ENCODE data around the gene MAG.

The MAG gene

GRCh38 chr19:35349614-35350521 lies 57.9 kb downstream of the MAG start:
- Histone ChIP-seq H3K4me3 (no peak overlapping the region), H3K36me3 (ENCODE audit: insufficient read depth, low read length) (no peaks in the 10 kb centered on the region), H3K9me3 (ENCODE audit: low read depth, low read length) (no peaks in the 10 kb centered on the region), H3K9ac (ENCODE audit: insufficient read length) (no peak overlapping the region), H3K27ac (no peak overlapping the region)
- DNase-seq (ENCODE audit: low read depth, low spot score), result no peak
- TF ChIP-seq POLR2AphosphoS5 (IDR thresholded peaks at IDR 0.05; ENCODE audit: borderline replicate concordance, low read depth, low read length) (no peak), FOXP2 (optimal IDR thresholded peaks at IDR 0.05; ENCODE audit: control extremely low read depth, extremely low read length, insufficient read depth) (no peak), EZH2 (IDR thresholded peaks at IDR 0.05) (no peak)

DNA sequence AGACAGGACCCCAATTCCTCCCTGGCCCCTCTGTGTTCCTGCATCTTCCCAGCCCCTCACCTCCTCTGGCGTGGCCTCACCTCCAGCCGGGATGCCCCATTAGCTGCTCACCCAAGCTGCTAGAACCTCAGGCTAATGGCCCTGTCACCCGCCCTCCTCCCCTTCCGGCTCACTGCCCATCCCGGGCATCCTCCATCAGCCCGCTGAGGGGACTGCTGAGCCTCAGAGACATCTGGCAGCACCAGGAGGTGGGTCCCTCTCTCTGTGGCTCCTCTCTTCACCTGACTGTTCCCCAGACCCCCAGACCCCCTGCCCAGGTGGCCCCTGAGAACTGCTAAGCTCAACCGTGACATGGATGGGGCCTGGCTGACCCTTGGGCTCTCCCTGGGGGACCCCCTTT lies 58.6 kb downstream of the MAG start:
- Histone ChIP-seq H3K27ac (no peak overlapping the region), H3K36me3 (ENCODE audit: insufficient read depth, low read length) (no peaks in the 10 kb centered on the region), H3K4me3 (no peak overlapping the region), H3K9ac (ENCODE audit: insufficient read length) (no peak overlapping the region), H3K9me3 (ENCODE audit: low read depth, low read length) (no peaks in the 10 kb centered on the region)
- DNase-seq (ENCODE audit: low read depth, low spot score), result no peak
- TF ChIP-seq EZH2 (IDR thresholded peaks at IDR 0.05) (no peak), POLR2AphosphoS5 (IDR thresholded peaks at IDR 0.05; ENCODE audit: borderline replicate concordance, low read depth, low read length) (no peak), FOXP2 (optimal IDR thresholded peaks at IDR 0.05; ENCODE audit: control extremely low read depth, extremely low read length, insufficient read depth) (no peak)

DNA sequence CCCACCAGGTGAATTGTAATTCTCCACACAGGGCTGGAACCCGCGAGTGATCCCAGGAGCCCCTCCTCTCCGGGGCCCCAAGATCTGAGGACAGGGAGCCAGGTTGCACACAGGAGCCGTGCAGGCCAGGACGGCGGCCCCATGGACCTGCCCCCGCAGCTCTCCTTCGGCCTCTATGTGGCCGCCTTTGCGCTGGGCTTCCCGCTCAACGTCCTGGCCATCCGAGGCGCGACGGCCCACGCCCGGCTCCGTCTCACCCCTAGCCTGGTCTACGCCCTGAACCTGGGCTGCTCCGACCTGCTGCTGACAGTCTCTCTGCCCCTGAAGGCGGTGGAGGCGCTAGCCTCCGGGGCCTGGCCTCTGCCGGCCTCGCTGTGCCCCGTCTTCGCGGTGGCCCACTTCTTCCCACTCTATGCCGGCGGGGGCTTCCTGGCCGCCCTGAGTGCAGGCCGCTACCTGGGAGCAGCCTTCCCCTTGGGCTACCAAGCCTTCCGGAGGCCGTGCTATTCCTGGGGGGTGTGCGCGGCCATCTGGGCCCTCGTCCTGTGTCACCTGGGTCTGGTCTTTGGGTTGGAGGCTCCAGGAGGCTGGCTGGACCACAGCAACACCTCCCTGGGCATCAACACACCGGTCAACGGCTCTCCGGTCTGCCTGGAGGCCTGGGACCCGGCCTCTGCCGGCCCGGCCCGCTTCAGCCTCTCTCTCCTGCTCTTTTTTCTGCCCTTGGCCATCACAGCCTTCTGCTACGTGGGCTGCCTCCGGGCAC lies 59.6 kb downstream of the MAG start:
- no peak overlapping the region for H3K4me3 ChIP-seq
- no peak overlapping the region for H3K9ac ChIP-seq (ENCODE audit: insufficient read length)
- H3K9me3 ChIP-seq (ENCODE audit: low read depth, low read length), result no peaks in the 10 kb centered on the region
- no peaks in the 10 kb centered on the region for H3K36me3 ChIP-seq (ENCODE audit: insufficient read depth, low read length)
- TF ChIP-seq FOXP2 (optimal IDR thresholded peaks at IDR 0.05; ENCODE audit: control extremely low read depth, extremely low read length, insufficient read depth) (no peak), POLR2AphosphoS5 (IDR thresholded peaks at IDR 0.05; ENCODE audit: borderline replicate concordance, low read depth, low read length) (no peak)
- DNase-seq (ENCODE audit: low read depth, low spot score), result no peak
- no peak overlapping the region for H3K27ac ChIP-seq

DNA sequence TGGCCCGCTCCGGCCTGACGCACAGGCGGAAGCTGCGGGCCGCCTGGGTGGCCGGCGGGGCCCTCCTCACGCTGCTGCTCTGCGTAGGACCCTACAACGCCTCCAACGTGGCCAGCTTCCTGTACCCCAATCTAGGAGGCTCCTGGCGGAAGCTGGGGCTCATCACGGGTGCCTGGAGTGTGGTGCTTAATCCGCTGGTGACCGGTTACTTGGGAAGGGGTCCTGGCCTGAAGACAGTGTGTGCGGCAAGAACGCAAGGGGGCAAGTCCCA lies 60.2 kb downstream of the MAG start:
- TF ChIP-seq FOXP2 (optimal IDR thresholded peaks at IDR 0.05; ENCODE audit: control extremely low read depth, extremely low read length, insufficient read depth) (no peak), POLR2AphosphoS5 (IDR thresholded peaks at IDR 0.05; ENCODE audit: borderline replicate concordance, low read depth, low read length) (no peak), EZH2 (IDR thresholded peaks at IDR 0.05) (no peak)
- Histone ChIP-seq H3K9ac (ENCODE audit: insufficient read length) (no peak overlapping the region), H3K4me3 (no peak overlapping the region), H3K27ac (no peak overlapping the region), H3K36me3 (ENCODE audit: insufficient read depth, low read length) (no peaks in the 10 kb centered on the region), H3K9me3 (ENCODE audit: low read depth, low read length) (no peaks in the 10 kb centered on the region)
- no peak for DNase-seq (ENCODE audit: low read depth, low spot score)

GRCh38 chr19:35352448-35353304 lies 60.7 kb downstream of the MAG start:
- Histone ChIP-seq H3K36me3 (ENCODE audit: insufficient read depth, low read length) (no peaks in the 10 kb centered on the region), H3K27ac (no peak overlapping the region), H3K9me3 (ENCODE audit: low read depth, low read length) (no peaks in the 10 kb centered on the region), H3K9ac (ENCODE audit: insufficient read length) (no peak overlapping the region), H3K4me3 (no peak overlapping the region)
- DNase-seq (ENCODE audit: low read depth, low spot score), result no peak
- TF ChIP-seq POLR2AphosphoS5 (IDR thresholded peaks at IDR 0.05; ENCODE audit: borderline replicate concordance, low read depth, low read length) (no peak), EZH2 (IDR thresholded peaks at IDR 0.05) (no peak), FOXP2 (optimal IDR thresholded peaks at IDR 0.05; ENCODE audit: control extremely low read depth, extremely low read length, insufficient read depth) (no peak)

DNA sequence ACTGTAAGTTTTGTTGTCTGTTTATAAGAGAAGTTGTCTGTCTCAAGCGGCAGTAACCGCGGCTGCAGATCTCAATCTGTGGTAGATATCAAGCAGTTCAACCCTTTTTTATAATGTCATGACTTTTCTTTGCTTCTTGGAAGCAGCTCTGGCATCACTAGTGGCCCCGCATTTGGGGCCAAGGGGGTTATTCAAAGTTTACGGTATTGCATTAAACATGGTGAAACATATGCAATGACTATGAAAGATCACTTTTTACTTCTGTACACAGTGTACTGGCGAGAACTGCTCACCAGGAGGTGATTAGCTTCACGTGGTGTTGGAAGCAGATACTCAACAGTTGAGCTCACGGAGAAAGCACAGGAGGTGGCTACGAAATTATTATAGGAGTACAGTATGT lies 61.7 kb downstream of the MAG start:
- Histone ChIP-seq H3K4me3 (no peak overlapping the region), H3K9me3 (ENCODE audit: low read depth, low read length) (no peaks in the 10 kb centered on the region), H3K9ac (ENCODE audit: insufficient read length) (no peak overlapping the region), H3K36me3 (ENCODE audit: insufficient read depth, low read length) (no peaks in the 10 kb centered on the region), H3K27ac (no peak overlapping the region)
- TF ChIP-seq FOXP2 (optimal IDR thresholded peaks at IDR 0.05; ENCODE audit: control extremely low read depth, extremely low read length, insufficient read depth) (no peak), EZH2 (IDR thresholded peaks at IDR 0.05) (no peak), POLR2AphosphoS5 (IDR thresholded peaks at IDR 0.05; ENCODE audit: borderline replicate concordance, low read depth, low read length) (no peak)
- no peak for DNase-seq (ENCODE audit: low read depth, low spot score)

DNA sequence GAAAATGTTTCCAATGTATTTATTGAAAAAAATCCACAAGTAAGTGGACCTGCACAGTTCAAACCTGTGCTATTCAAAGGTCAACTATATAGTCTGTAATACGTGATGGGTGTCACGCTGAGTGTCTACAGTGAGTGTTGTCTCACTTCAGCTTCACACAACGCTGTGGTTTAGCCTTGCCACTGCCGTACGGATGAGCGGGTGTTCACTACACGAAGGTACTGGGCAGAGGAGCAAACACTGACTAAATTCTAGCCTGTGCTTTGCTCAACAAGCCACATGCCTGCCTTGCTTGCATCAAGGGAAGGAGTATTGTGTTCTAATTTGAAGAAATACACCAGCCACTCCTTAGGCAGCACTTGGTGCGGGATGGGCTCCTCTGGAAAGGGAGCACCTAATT lies 62.9 kb downstream of the MAG start:
- TF ChIP-seq POLR2AphosphoS5 (IDR thresholded peaks at IDR 0.05; ENCODE audit: borderline replicate concordance, low read depth, low read length) (no peak), FOXP2 (optimal IDR thresholded peaks at IDR 0.05; ENCODE audit: control extremely low read depth, extremely low read length, insufficient read depth) (no peak), EZH2 (IDR thresholded peaks at IDR 0.05) (no peak)
- no peak overlapping the region for H3K27ac ChIP-seq

More for the DNA sequence above, 62.9 kb downstream of the MAG start:
- Histone ChIP-seq H3K9ac (ENCODE audit: insufficient read length) (no peak overlapping the region), H3K9me3 (ENCODE audit: low read depth, low read length) (no peaks in the 10 kb centered on the region), H3K36me3 (ENCODE audit: insufficient read depth, low read length) (no peaks in the 10 kb centered on the region), H3K4me3 (no peak overlapping the region)
- no peak for DNase-seq (ENCODE audit: low read depth, low spot score)

Measured in SK-N-MC (cell line).